T-helper 1 cell (primary cell): ENCODE results near the gene MRPL42.
"Not testable (repeated sequence)": the region's sequence is repeated elsewhere in the genome, so short reads cannot be mapped to it uniquely, and the experiment has no call there.

Experiments used
- DNase-seq, 5 donors: peaks; one replicate each; pipeline ENCODE4 v3.0.0-alpha.2; 2012 to 2020

The MRPL42 gene

DNA sequence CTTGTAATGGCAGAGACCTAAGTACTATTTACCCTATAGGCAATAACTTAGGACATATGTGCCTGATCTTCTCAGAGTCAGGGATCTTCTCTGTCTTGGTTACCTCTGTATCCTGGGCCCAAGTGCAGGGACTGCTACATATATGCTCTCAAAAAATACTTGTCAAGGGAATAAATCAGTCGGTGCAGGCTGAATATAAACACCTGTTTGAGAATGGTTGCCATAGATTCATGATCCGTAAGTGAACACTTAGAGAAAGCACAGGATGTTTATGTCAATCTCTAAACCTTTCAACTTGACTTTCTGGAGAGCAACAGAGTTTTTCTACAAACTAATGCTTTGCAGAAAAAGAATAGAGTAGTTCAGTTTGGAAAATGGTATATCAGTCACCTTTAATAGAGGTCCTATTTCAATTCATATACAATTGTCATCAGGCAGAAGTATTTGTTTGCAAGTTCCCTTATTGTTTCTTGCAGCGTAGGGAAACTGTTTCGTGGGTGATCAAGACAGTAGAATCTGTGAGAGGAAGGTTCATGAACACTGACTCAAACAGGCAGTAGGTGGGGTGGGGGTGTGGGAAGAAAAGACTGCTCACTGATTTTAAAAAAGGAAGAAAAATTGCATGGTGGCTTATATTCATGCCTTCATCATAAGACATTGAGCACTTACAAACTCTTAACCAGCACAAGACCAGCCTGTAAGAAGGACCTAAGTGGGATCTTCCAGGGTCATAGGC is 19.6 kb upstream of the MRPL42 start:
- no peak for DNase-seq

- DNase-seq: no peak
Measured at GRCh38 chr12:93448796-93449195, 18.5 kb upstream of the MRPL42 start.

DNA sequence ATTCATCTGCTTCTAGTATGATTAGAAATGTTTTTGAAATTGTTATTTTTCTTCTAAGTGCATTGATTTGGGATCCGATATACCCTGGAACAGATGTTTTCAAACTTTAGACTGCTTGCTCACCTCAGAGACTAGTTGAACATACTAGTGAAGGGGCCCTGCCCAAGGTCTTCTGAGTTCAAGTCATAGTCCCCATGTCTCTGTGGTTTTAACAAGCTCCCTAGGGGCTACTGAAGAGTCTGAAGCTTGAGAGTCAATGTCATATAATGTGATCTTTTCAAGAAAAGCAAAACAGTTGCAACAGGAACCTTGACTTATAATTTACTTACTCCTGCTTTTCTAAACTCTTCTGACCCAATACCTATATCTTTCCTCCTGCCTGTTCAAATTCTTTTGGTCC is 18.0 kb upstream of the MRPL42 start:
- no peak for DNase-seq

DNA sequence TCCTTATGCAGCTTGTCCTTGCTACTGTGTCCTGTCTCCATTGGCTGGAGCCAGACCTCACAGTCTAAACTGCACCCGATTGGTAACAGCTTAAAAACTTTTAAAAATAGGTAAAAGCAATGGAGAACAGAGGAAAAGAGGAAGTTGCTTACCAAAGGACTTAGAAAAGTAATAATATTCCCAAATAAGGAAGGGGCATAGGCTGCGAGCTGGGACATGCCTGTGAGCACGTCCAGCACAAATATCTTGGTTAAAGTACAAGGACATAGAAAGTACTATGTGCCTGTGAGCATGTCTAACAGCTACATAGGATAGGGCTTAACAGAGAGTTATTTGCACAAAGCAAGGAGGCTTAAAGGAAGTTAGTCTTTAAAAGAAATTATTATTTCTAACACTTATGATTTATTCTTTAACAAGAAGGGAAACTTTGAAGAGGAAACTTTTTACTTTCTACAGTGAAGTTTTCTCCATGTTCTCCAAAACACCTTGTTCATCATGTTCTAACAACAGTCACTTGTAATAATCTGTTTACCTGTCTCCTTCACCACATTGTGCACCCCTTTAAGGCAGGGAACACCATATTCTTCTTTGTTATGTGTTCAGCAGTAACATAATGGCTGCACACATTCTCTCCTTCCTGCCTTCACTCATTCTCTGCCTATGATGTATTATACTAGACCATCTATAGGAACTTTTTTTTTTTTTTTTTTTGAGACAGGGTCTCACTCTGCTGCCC is 15.7 kb upstream of the MRPL42 start:
- DNase-seq: no peak

DNA sequence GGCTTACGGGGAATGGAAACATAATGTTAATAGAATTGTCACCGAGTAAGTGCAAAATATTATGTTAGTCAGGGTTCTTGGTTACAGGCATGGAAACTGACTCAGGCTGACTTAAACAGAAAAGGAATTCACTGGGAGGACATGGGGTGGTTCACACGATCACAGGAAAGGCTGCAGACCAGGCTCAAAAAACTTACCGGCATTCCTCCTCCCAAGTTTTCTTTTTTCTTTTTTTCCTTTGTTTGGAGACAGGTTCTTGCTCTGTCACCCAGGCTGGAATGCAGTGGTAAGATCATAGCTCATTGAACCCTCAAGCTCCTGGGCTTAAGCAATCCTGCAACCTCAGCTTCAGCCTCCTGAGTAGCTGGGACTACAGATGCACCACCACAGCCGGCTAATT is 13.7 kb upstream of the MRPL42 start:
- DNase-seq: no peak

GRCh38 chr12:93456077-93456476 is 11.2 kb upstream of the MRPL42 start:
- DNase-seq: no peak

- DNase-seq: no peak
Measured at GRCh38 chr12:93459097-93459496, 8.2 kb upstream of the MRPL42 start.

- no peak for DNase-seq
Measured at GRCh38 chr12:93460003-93460402, 7.3 kb upstream of the MRPL42 start.

DNA sequence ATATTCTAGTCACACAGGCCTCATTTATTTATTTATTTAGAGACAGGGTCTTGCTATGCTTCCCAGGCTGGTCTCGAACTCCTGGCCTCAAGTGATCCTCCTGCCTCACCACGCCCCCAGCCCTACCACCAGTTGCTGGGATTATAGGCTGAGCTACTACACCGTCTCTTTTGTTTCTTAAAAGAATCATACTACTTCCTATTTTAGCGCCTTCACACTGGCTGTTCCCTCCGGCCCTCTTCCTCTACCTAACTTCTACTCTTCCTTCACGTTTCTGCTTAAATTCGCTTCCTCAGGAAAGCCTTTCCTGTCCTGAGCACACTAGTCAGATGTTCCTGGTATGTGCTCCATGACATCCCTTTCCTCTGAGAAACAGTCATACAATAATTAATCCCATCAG is 6.4 kb upstream of the MRPL42 start:
- DNase-seq: no peak

- DNase-seq: no peak
Measured at GRCh38 chr12:93461503-93461902, 5.8 kb upstream of the MRPL42 start.

DNA sequence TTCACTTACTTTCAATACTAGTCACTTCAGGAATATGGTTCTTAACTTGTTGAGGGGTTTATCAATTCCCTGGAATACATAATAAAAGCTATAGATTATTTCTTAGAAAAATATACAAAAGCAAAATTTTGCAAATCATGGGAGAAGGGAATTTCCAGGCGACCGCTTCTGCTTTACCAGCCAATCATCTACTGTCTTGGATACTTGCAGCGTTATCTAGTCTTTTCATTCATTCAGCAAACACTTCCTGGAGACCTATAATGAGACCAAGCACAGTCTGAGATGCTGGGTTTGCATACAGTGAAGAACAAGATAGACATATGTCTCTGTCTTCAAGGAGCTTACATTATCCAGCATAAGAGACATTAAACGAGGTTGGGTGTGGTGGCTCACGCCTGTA is 1.5 kb upstream of the MRPL42 start:
- no peak for DNase-seq

- DNase-seq: no peak
Measured at GRCh38 chr12:93466625-93467350, 526 bp upstream of the MRPL42 start.

GRCh38 chr12:93468008-93468371 is 676 bp downstream of the MRPL42 start:
- DNase-seq: no peak

DNA sequence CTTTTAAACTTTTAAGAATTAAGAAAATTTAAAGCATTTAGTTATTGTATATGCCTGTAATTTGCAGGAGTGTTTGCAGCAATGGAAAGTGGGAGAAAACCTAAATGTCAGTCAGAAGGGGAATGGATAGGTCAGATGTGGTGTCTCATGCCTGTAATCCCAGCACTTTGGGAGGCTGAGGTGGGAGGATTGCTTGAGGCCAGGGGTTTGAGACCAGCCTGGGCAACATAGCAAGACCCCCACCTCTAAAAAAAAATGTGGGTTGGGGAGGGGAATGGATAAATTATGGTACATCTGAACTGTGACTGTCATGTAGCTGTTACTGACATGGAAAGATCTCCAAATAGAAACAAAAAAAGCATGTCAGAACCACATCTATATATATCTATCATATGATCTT is 2.1 kb downstream of the MRPL42 start:
- DNase-seq: no peak

DNA sequence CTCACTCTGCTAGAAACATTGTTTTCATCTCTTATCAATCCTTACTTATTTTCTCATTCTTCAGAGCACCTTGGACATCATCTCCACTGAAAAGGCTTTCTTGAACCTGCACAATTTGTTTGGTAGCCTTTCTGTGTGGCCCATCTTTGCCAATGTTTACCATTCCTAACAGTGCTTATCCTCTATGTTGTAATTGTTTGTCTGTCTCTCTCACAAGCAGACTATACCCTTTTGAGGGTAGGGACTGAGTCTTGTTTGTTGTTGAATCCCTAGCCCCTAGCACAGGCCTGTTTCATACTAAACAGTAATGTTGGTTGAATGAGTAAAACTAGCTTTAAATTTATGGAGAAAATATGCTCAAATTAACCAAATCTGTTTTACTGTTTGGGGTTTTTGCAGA is 9.2 kb downstream of the MRPL42 start:
- no peak for DNase-seq

DNA sequence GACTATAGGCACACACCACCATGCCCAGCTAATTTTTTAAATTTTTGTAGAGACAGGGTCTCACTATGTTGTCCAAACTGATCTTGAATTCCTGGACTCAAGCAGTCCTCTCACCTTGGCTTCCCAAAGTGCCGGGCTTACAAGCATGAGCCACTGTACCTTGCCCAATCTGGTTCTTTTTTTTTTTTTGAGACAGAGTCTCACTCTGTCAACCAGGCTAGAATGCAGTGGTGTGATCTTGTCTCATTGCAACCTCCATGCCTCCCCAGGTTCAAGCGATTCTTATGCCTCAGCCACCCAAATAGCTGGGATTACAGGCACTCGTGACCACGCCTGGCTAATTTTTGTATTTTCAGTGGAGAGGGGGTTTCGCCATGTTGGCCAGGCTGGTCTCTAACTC is 15.4 kb downstream of the MRPL42 start:
- no peak for DNase-seq

DNA sequence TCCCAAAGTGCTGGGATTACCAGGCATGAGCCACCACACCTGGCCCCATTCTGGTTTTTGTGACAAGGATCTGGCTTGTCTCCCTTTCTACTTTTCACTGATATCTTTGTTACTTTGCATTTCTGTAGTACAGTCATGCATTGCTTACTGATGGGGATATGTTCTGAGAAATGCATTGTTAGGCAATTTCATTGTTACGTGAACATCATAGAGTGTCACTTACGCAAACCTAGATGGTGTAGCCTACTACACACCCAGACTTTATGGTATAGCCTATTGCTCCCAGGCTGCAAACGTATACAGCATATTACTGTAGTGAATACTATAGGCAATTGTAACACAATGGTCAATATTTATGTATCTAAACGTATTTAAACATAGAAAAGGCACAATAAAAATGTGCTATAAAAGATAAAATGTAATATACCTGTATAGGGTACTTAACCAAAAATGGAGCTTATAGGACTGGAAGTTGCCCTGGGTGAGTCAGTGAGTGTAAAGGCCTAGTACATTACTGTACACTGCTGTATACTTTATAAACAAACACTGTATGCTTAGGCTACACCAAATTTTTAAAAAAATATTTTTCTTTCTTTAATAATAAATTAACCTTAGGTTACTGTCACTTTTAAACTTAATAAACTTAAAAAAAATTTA is 16.0 kb downstream of the MRPL42 start:
- no peak for DNase-seq

DNA sequence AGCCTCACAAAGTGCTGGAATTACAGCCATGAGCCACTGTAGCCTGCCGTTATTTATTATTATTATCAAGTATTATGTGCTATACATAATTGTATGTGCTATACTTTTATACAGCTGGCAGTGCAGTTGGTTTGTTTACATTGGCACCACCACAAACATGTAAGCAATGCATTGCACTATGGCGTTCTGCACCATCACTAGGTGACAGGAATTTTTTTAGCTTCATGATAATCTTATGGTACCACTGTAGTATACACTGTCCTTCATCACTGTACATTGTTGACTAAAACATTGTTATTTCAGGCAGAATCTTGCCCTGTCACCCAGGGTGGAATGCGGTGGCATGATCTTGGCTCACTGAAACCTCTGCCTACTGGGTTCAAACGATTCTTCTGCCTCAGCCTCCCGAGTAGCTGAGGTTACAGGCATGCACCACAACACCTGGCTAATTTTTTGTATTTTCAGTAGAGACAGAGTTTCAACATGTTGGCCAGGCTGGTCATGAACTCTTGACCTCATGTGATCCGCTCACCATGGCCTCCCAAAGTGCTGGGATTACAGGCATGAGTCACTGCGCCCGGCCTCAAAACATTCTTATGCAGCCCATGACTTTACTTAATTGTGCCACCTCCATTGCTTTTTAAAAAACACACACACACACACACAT is 17.1 kb downstream of the MRPL42 start:
- no peak for DNase-seq

- not testable (repeated sequence) for DNase-seq
Measured at GRCh38 chr12:93492808-93493207, 25.5 kb downstream of the MRPL42 start.

- DNase-seq: no peak
Measured at GRCh38 chr12:93494096-93494495, 26.8 kb downstream of the MRPL42 start.

DNA sequence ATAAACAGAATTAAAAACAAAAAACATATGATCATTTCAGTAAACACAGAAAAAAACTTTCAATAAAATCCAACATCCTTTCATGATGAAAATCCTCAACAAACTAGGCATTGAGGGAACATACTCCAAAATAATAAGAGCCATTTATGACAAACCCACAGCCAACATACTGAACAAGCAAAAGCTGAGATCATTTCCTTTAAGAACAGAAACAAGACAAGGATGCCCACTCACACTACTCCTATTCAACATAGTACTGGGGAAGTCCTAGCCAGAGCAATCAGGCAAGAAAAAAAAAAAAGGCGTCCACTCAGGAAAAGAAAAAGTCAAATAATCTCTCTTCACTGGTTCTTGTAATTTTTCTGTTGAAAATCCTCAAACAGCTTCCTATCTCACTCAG is 30.1 kb downstream of the MRPL42 start:
- DNase-seq: no peak

GRCh38 chr12:93498813-93499212 is 31.5 kb downstream of the MRPL42 start:
- not testable (repeated sequence) for DNase-seq

DNA sequence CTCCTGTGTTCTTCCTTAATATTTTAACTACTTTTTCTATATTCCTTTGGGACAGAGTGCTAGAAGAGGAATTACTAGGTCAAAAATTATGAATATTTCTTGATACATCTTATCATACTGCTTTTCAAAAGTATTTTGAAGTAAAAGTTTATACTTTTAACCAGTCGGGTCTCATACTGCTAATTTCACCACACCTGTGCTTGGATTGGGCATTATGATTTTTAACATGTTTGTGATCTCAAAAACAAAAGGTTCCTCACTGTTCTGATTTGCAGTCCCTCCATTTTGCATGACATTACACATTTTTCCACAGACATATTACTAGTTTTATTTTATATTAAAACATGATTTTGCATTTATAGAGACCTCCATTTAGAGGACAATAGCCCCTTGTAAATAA is 32.9 kb downstream of the MRPL42 start:
- no peak for DNase-seq
